Measurements from ENCODE around the gene EXT2. TPM values are rescaled to one million over a fixed set of nuclear protein-coding genes. Genes with fewer than 3 reads are reported as not detected.

EXT2 gene
- total RNA-seq, 1 experiment from 2014 or later = 42.9 TPM

GRCh38 chr11:44258190-44258489, 162.7 kb downstream of the EXT2 start:
- Histone ChIP-seq H3K79me1 (ENCODE audit: insufficient read depth, low read depth, low read length, poor library complexity, severe bottlenecking) (no peaks in the 10 kb centered on the region), H2BK12ac (ENCODE audit: insufficient read length, low read depth, low read length) (no peak overlapping the region), H3K79me2 (ENCODE audit: insufficient read depth, low read length) (no peaks in the 10 kb centered on the region), H3K23ac (ENCODE audit: insufficient read length, low read depth, low read length) (no peak overlapping the region), H3K4ac (ENCODE audit: low read depth, low read length) (no peak overlapping the region), H3K9me3 (ENCODE audit: control insufficient read depth, low read depth, low read length) (no peaks in the 10 kb centered on the region), H2BK5ac (ENCODE audit: insufficient read length, low read length) (no peak overlapping the region), H3K4me1 (ENCODE audit: insufficient read depth, low read length) (no peaks in the 10 kb centered on the region), H2BK20ac (ENCODE audit: low read depth, low read length, poor library complexity, severe bottlenecking) (no peak overlapping the region), H3K18ac (ENCODE audit: insufficient read length, low read depth, low read length) (no peak overlapping the region), H3K4me2 (ENCODE audit: insufficient read depth, insufficient read length, low read length) (no peak overlapping the region), H3K27ac (ENCODE audit: insufficient read length, low read depth, low read length) (no peak overlapping the region), H2BK120ac (ENCODE audit: low read depth, low read length, poor library complexity, severe bottlenecking) (no peak overlapping the region), H3T11ph (ENCODE audit: low read length) (no peak overlapping the region), H2AFZ (ENCODE audit: low read length) (no peak overlapping the region), H4K91ac (ENCODE audit: insufficient read length, low read depth, low read length) (no peak overlapping the region), H3K23me2 (ENCODE audit: insufficient read length, low read depth, low read length, poor library complexity, severe bottlenecking) (no peaks in the 10 kb centered on the region), H3K9ac (ENCODE audit: extremely low read depth, insufficient read length, low read length) (no peak overlapping the region), H4K8ac (replicated peaks; ENCODE audit: insufficient read length, low read depth, low read length) (no peak overlapping the region), H3K27me3 (ENCODE audit: insufficient read depth, low read length) (no peaks in the 10 kb centered on the region), H4K5ac (ENCODE audit: insufficient read length, low read depth, low read length) (no peak overlapping the region), H3K14ac (ENCODE audit: insufficient read depth, low read length) (no peak overlapping the region), H3K56ac (ENCODE audit: insufficient read length, low read depth, low read length) (no peak overlapping the region), H2AK5ac (ENCODE audit: insufficient read length, low read length) (no peak overlapping the region), H4K20me1 (ENCODE audit: control insufficient read depth, insufficient read depth, insufficient read length) (no peaks in the 10 kb centered on the region), H2BK15ac (ENCODE audit: low read depth, low read length) (no peak overlapping the region)
- no peak overlapping the region for H3K4me3 Mint-ChIP-seq
- no peak for DNase-seq
- peaks cover 6 to 7% of the 10 kb centered on the region in 2 experiments for H3K9me3 Mint-ChIP-seq
- H3K36me3 Mint-ChIP-seq (ENCODE audit: insufficient read depth in 1 of 3, low read depth in 3 of 3) = peaks cover 4 to 7% (median 4%) of the 10 kb centered on the region in 3 experiments; a peak in 6 of 7 replicates
- H3K27me3 Mint-ChIP-seq (ENCODE audit: low read depth) = peaks cover 2% of the 10 kb centered on the region; the same call in 1 of the 2 replicates
- no peak overlapping the region for H3K27ac Mint-ChIP-seq
- no peak for TF ChIP-seq CTCF (conservative IDR thresholded peaks at IDR 0.05)
- H3K4me1 Mint-ChIP-seq = no peaks in the 10 kb centered on the region; a peak in 1 of 4 replicates
- WGBS (ENCODE audit: extremely low coverage, insufficient read length, low lambda C conversion rate) = no CpG with 5 or more reads among the region's 5 CpGs
